GM12878 (cell line): ENCODE data around the gene CR2. TPM values are rescaled to one million over a fixed set of nuclear protein-coding genes. Genes with fewer than 3 reads are reported as not detected.

Experiments used
- ATAC-seq: fragments of 200-7000 bp; cut with Tn5 transposase; 3 replicates; pipeline ENCODE4 v1.9.1; 2020; ENCODE audit warnings: mild to moderate bottlenecking, moderate library complexity
- BruUV-seq: library from RNA; stranded (reverse); fragments of 400-500 nt; replicated peaks from 2 replicates; lab custom pipeline; 2021; lab: Mats Ljungman, UMichigan
- CTCF ChIA-PET: fragments of 300-600 bp; sonication (Branson Sonifier 250); formaldehyde crosslinking; extraction: SDS; loops from one replicate; lab custom pipeline; 2021; ENCODE audit warnings: inconsistent platforms; lab: Yijun Ruan, JAX
- POLR2A ChIA-PET: fragments of 350-600 bp; formaldehyde crosslinking; extraction: SDS; loops from one replicate; lab custom pipeline; 2021; ENCODE audit warnings: inconsistent platforms; lab: Charles Lee
- RAD21 ChIA-PET: fragments of 300-600 bp; sonication (Branson Sonifier 250); formaldehyde crosslinking; loops from one replicate; lab custom pipeline; 2023; ENCODE audit warnings: antibody characterized with exemption; ENCODE audit not compliant: unreplicated experiment; lab: Charles Lee
- SMC1A ChIA-PET: fragments of 300-600 bp; sonication (Branson Sonifier 250); formaldehyde crosslinking; loops from one replicate; lab custom pipeline; 2023; ENCODE audit not compliant: unreplicated experiment, uncharacterized antibody; lab: Charles Lee
- DNase-seq: peaks from one replicate; pipeline ENCODE4 v3.0.0-alpha.2; 2011; ENCODE audit warnings: low read depth, low spot score
- FAIRE-seq: peaks from 3 replicates; lab custom pipeline; 2011; peaks lifted over from hg19 to GRCh38; lab: Jason Lieb, UNC
- H2AFZ ChIP-seq: 2 replicates; pipeline ENCODE4 v1.6.0; 2011; ENCODE audit warnings: low read depth, low read length, control low read depth; ENCODE audit not compliant: control insufficient read depth
- H3K27ac ChIP-seq: 2 replicates; pipeline ENCODE4 v1.5.1; 2011; ENCODE audit warnings: control low read depth; ENCODE audit not compliant: control insufficient read depth, insufficient read depth
- H3K27me3 ChIP-seq, 2 experiments: replicated peaks in 1 of 2; 2 replicates each; pipeline versions ENCODE4 v1.6.0 to v1.6.1; 2011; ENCODE audit warnings: low read length in 1 of 2; ENCODE audit not compliant: control insufficient read depth in 2 of 2, insufficient read depth in 2 of 2
- H3K36me3 ChIP-seq, 2 experiments: 2 replicates each; pipeline ENCODE4 v1.5.1; 2011; ENCODE audit warnings: low read length in 1 of 2; ENCODE audit not compliant: control insufficient read depth in 2 of 2, insufficient read depth in 2 of 2
- H3K4me1 ChIP-seq: 2 replicates; pipeline ENCODE4 v1.6.1; 2011; ENCODE audit warnings: mild to moderate bottlenecking, low read length, moderate library complexity, mixed read lengths; ENCODE audit not compliant: control insufficient read depth, insufficient read depth
- H3K4me2 ChIP-seq: 2 replicates; pipeline ENCODE4 v1.6.0; 2011; ENCODE audit warnings: control low read depth; ENCODE audit not compliant: control insufficient read depth, insufficient read depth
- H3K4me3 ChIP-seq: fragments of 200-600 bp; sonication (generic); 2 replicates; pipeline ENCODE4 v1.5.1; 2016
- H3K79me2 ChIP-seq: 2 replicates; pipeline ENCODE4 v1.6.0; 2011; ENCODE audit warnings: low read length; ENCODE audit not compliant: control insufficient read depth, insufficient read depth
- H3K9ac ChIP-seq: 2 replicates; pipeline ENCODE4 v1.8.0; 2011; ENCODE audit warnings: low read length, control low read depth, mixed read lengths; ENCODE audit not compliant: control insufficient read depth, insufficient read depth
- H3K9me3 ChIP-seq: replicated peaks from 3 replicates; pipeline ENCODE4 v1.5.1; 2011; ENCODE audit warnings: mild to moderate bottlenecking, low read length; ENCODE audit not compliant: control insufficient read depth, insufficient read depth
- H4K20me1 ChIP-seq: 2 replicates; pipeline ENCODE4 v1.6.0; 2011; ENCODE audit not compliant: control insufficient read depth, insufficient read depth
- CHD4 ChIP-seq: fragments of 200-600 bp; sonication (generic); IDR thresholded peaks from 2 replicates; pipeline ENCODE4 v1.6.1; 2016; ENCODE audit warnings: mild to moderate bottlenecking
- CREB1 ChIP-seq: IDR thresholded peaks from 2 replicates; pipeline ENCODE4 v1.6.1; 2012; ENCODE audit warnings: low read depth, mild to moderate bottlenecking, inconsistent platforms
- CREM ChIP-seq: IDR thresholded peaks from 2 replicates; pipeline ENCODE4 v1.6.1; 2014; ENCODE audit warnings: antibody characterized with exemption, low read depth
- GATAD2B ChIP-seq: fragments of 450-650 bp; conservative IDR thresholded peaks from 2 replicates; pipeline ENCODE4 v1.6.1; 2017; ENCODE audit warnings: low read depth, mild to moderate bottlenecking, moderate library complexity
- MYC ChIP-seq: IDR thresholded peaks from 2 replicates; pipeline ENCODE4 v1.6.1; 2011; ENCODE audit warnings: mild to moderate bottlenecking, low read length, moderate library complexity, inconsistent platforms; ENCODE audit not compliant: insufficient read depth, insufficient replicate concordance, insufficient read length, severe bottlenecking
- NFYB ChIP-seq: IDR thresholded peaks from 2 replicates; pipeline ENCODE4 v1.6.1; 2011; ENCODE audit warnings: low read depth, mild to moderate bottlenecking, low read length, improper control_type of control experiment, moderate library complexity; ENCODE audit not compliant: insufficient read depth
- NR2C2 ChIP-seq: IDR thresholded peaks from 2 replicates; pipeline ENCODE4 v1.6.1; 2011; ENCODE audit warnings: borderline replicate concordance, low read depth; ENCODE audit not compliant: control insufficient read depth, insufficient read length
- RAD21 ChIP-seq: IDR thresholded peaks from 2 replicates; pipeline ENCODE4 v1.6.1; 2011; ENCODE audit warnings: mild to moderate bottlenecking, low read depth, low read length, moderate library complexity; ENCODE audit not compliant: insufficient read depth
- RUNX3 ChIP-seq: IDR thresholded peaks from 2 replicates; pipeline ENCODE4 v1.6.1; 2012; ENCODE audit warnings: low read length, inconsistent platforms
- SRF ChIP-seq, 2 experiments: IDR thresholded peaks; 2 replicates each; pipeline ENCODE4 v1.6.1; 2011; ENCODE audit warnings: low read depth in 2 of 2, low read length in 2 of 2, mild to moderate bottlenecking in 1 of 2, moderate library complexity in 1 of 2
- STAT1 ChIP-seq: fragments of 450-650 bp; conservative IDR thresholded peaks from 2 replicates; pipeline ENCODE4 v1.6.1; 2014; ENCODE audit warnings: antibody characterized with exemption, mild to moderate bottlenecking
- WGBS: methylation state at CpG from one replicate; pipeline ENCODE4 v1.1.6; 2016; ENCODE audit warnings: low lambda C conversion rate; ENCODE audit not compliant: insufficient replicate concordance, insufficient coverage; ENCODE audit errors: missing lambda C conversion rate; 5-methylcytosine and 5-hydroxymethylcytosine counted together
- in situ Hi-C: fragments of 300-500 bp; cut with MboI; formaldehyde crosslinking; loops from 9 replicates; pipeline ENCODE4 v1.14.3; 2018; ENCODE audit warnings: mixed read lengths
- intact Hi-C: fragments of 100-400 bp; cut with micrococcal nuclease; formaldehyde crosslinking; loops from one replicate; pipeline ENCODE4 v1.14.2; 2022; ENCODE audit not compliant: unreplicated experiment
- polyA plus RNA-seq, 11 experiments: library from polyadenylated mRNA; depleted of rRNA in 4 of 11; unstranded in 6 of 11; stranded (reverse) in 5 of 11; fragments of >200 nt; fragmentation: Nextera tagmentation in 4 of 11; fragmentation: Illumina TruSeq in 1 of 11; extraction: Ambion mirVana in 4 of 11; extraction: Trizol in 1 of 11; gene quantifications; 1 replicate in 1 of 11; 2 replicates in 10 of 11; pipeline versions ENCODE4 v1.2.1 to v1.2.3, GENCODE V29; 2011 to 2016; ENCODE audit warnings: inconsistent platforms in 2 of 11, missing spikeins in 2 of 11, low read depth in 1 of 11
- total RNA-seq, 4 experiments: library from RNA; depleted of rRNA in 3 of 4; stranded (reverse); fragments of >200 nt in 3 of 4; fragmentation: Illumina TruSeq in 1 of 4; extraction: Trizol in 1 of 4; gene quantifications; 2 replicates each; pipeline versions ENCODE4 v1.2.1 to v1.2.3, GENCODE V29; 2013 to 2021

CR2 gene
- total and polyA plus RNA-seq, 10 of the 15 experiments (the other 5 are each of a cell fraction or from before 2014, with no cell fraction given) = 2.2 to 72.8 (median 50.6) TPM

- Histone ChIP-seq H3K27ac (no peak overlapping the region), H4K20me1 (no peaks in the 10 kb centered on the region), H2AFZ (no peak overlapping the region), H3K9ac (no peak overlapping the region), H3K4me2 (no peak overlapping the region), H3K4me1 (peaks cover 15% of the 10 kb centered on the region), H3K36me3 (no peaks in the 10 kb centered on the region), H3K79me2 (peaks cover 31% of the 10 kb centered on the region), H3K27me3 (no peaks in the 10 kb centered on the region), H3K4me3 (no peak overlapping the region), H3K9me3 (no peaks in the 10 kb centered on the region)
- ChIA-PET POLR2A (no interaction called here), SMC1A (no interaction called here), RAD21 (no interaction called here), CTCF (no interaction called here)
- WGBS = 4% methylated on average over 2 of the region's 2 CpGs
- no peak for ATAC-seq
- in situ Hi-C loops (no loop called here), intact Hi-C loops (no loop called here)
- no peak for TF ChIP-seq NFYB
- TF ChIP-seq RUNX3 = peak; percentile 86
- TF ChIP-seq RAD21 = no peak
- 0 out of 2 replicates have a peak, but pooled peaks have one; percentile 7 for TF ChIP-seq CREM
- TF ChIP-seq SRF (IDR thresholded peaks at IDR 0.05; ENCODE audit: low read depth in 2 of 2, low read length in 2 of 2) = 0 out of 4 replicates have a peak, but pooled peaks of 1 of the 2 experiments have one; percentile 26
- TF ChIP-seq GATAD2B = no peak
- no peak for TF ChIP-seq MYC
- no peak for TF ChIP-seq STAT1
- no peak for TF ChIP-seq NR2C2
- no TSS peak for BruUV-seq
- no peak for FAIRE-seq
- no peak for DNase-seq
These were observed 4.9 kb downstream of the CR2 start for GRCh38 chr1:207459008-207459407.

GRCh38 chr1:207461649-207462048 is 7.5 kb downstream of the CR2 start:
- RAD21 ChIA-PET = no interaction called here
- POLR2A ChIA-PET = no interaction called here
- no peaks in the 10 kb centered on the region for H3K27me3 ChIP-seq
- CTCF ChIA-PET = interaction anchor here (1.3 kb wide), 1 partner anchor 37 kb away, joined by 3 read pairs; no protein-coding TSS in a partner anchor
- no peak overlapping the region for H2AFZ ChIP-seq
- no peaks in the 10 kb centered on the region for H3K36me3 ChIP-seq
- SMC1A ChIA-PET = no interaction called here
- no TSS peak for BruUV-seq
- no peak for FAIRE-seq
- H4K20me1 ChIP-seq = no peaks in the 10 kb centered on the region
- H3K4me2 ChIP-seq = no peak overlapping the region
- no peak overlapping the region for H3K9ac ChIP-seq
- H3K79me2 ChIP-seq = peaks cover 15% of the 10 kb centered on the region
- ATAC-seq = no peak
- TF ChIP-seq CREB1 (no peak), CHD4 (no peak)
- intact Hi-C loops (no loop called here), in situ Hi-C loops (no loop called here)
- no peak for DNase-seq
- no peak overlapping the region for H3K4me3 ChIP-seq
- peaks cover 5% of the 10 kb centered on the region for H3K4me1 ChIP-seq
- 40% methylated on average over 1 of the region's 1 CpG for WGBS
- no peak overlapping the region for H3K27ac ChIP-seq
- H3K9me3 ChIP-seq = no peaks in the 10 kb centered on the region
